Mucosa of rectum (tissue), 2 donors: ENCODE measurements around the gene JUNB.
"Not testable (repeated sequence)": the region's sequence is repeated elsewhere in the genome, so short reads cannot be mapped to it uniquely, and the experiment has no call there.

Experiments used
- H3K27ac ChIP-seq, 2 donors: one replicate each; pipeline ENCODE4 v1.7.0; 2013; ENCODE audit warnings: inconsistent platforms in 2 of 2, low read depth in 2 of 2, low read length in 2 of 2
- H3K27me3 ChIP-seq, 2 donors: one replicate each; pipeline ENCODE4 v1.7.0; 2013; ENCODE audit warnings: low read length in 2 of 2; ENCODE audit not compliant: control insufficient read depth in 2 of 2, insufficient read depth in 2 of 2
- H3K36me3 ChIP-seq, 2 donors: one replicate each; pipeline ENCODE4 v1.7.0; 2013; ENCODE audit warnings: low read length in 2 of 2; ENCODE audit not compliant: control insufficient read depth in 2 of 2, insufficient read depth in 2 of 2
- H3K4me1 ChIP-seq, 2 donors: one replicate each; pipeline ENCODE4 v1.7.0; 2013; ENCODE audit warnings: low read length in 2 of 2, mild to moderate bottlenecking in 1 of 2; ENCODE audit not compliant: control insufficient read depth in 2 of 2, insufficient read depth in 2 of 2
- H3K4me3 ChIP-seq, 2 donors: one replicate each; pipeline ENCODE4 v1.7.0; 2013; ENCODE audit warnings: low read length in 2 of 2
- H3K9ac ChIP-seq, 2 donors: one replicate each; pipeline ENCODE4 v1.7.0; 2013; ENCODE audit warnings: low read length in 2 of 2, low read depth in 1 of 2, mild to moderate bottlenecking in 1 of 2
- H3K9me3 ChIP-seq, 2 donors: one replicate each; pipeline ENCODE4 v1.7.0; 2013; ENCODE audit warnings: low read length in 2 of 2; ENCODE audit not compliant: control insufficient read depth in 2 of 2
- donor health status: healthy.
- donor health status: Normal muscosa, but diverticular disease.

JUNB gene

DNA sequence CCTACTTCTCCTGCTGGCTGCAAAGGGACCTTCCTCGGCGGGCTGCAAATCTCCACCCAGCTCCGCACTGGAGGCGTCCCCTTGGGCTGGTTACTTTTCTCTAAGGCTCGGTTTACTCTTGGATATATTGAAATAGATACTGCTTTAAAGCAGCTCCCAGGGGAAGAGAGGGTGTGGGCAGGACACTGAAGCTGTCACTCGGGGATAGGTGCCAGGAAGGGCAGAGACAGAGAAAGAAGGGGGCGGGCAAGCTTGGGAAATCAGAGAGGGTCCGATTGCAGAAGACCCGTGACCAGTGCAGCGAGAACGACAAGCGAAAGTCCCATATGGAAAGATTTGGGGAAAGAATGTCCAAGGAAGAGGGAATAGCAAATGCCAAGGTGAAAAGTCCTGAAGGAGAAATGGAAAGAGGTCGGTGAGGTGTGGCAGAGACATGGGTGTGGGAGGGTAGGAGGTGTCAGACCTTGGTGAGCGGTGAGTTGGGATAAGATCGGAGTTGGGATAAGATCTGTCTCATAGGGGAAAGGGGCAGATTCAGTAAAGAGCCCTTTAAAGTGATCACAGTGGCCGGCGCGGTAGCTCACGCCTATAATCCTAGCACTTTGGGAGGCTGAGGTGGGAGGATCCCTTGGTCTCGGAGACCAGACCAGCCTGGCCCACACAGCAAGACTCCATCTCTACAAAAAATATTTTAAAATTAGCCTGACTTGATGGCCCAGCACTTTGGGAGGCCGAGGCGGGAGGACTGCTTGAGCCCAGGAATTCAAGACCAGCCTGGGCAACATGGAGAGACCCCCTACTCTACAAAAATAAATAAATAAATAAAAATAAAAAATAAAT lies 11.2 kb downstream of the JUNB start:
- H3K9me3 ChIP-seq = no peaks in the 10 kb centered on the region
- H3K4me3 ChIP-seq = peak overlapping the region; percentile 83 to 95
- H3K4me1 ChIP-seq = peaks cover 22 to 27% of the 10 kb centered on the region in 2 donors
- H3K27me3 ChIP-seq = no peaks in the 10 kb centered on the region
- H3K27ac ChIP-seq = peak overlapping the region; percentile 51 to 52
- H3K9ac ChIP-seq = peak overlapping the region; percentile 60 to 83
- peaks cover 0 to 12% of the 10 kb centered on the region in 2 donors for H3K36me3 ChIP-seq

DNA sequence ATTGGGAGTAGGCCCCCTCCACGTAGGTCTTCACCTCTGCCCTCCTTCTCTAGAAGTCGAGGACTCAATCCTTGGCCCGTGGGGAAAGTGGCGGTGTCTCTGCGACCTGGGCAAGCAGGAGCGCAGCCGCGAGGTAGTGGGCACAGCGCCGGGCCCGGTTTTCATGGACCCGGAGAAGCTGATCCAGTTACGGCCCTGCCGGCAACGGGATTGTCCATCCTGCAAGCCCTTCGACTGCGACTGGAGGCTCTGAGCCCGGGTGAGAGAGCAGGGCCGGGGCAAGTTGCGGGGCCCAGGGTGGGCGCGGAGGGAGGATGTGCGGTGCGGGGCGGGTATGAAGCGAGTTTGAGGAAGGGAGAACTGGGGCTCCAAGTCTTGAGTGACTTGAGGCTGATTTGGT lies 12.8 kb downstream of the JUNB start:
- Histone ChIP-seq H3K4me3 (no peak overlapping the region), H3K36me3 (peaks cover 0 to 12% of the 10 kb centered on the region in 2 donors)

DNA sequence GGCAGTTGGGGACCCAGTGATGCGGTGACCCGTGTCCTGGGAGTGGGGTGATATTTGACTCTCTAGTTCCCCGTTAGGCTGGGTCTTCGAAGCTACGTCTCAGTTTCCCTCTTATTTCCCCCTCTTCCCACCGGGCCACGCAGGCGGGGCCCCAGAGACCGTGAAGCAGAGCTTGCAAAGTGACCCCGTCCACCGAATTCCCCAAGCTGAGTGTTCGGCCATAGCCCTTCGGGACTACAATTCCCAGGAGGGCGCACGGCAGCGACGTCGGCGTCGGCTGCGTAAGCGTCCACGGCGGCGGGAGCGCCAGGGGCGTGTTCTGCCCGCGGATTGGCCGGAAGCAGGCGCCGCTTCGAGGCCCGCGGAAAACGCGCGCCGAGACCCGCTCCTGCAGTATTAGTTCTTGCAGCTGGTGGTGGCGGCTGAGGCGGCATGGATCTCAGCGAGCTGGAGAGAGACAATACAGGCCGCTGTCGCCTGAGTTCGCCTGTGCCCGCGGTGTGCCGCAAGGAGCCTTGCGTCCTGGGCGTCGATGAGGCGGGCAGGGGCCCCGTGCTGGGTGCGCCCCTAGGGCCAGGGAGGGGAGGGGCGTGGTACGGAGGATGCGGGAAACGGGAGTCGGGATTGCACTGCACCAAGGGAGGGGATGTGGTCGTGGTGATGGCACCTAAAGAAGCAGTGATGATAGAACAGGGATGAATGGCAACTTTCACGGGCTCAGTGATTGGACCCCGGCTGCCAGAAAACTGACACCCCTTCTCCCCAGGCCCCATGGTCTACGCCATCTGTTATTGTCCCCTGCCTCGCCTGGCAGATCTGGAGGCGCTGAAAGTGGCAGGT lies 15.2 kb downstream of the JUNB start, which contains the start of gene RNASEH2A:
Gene RNASEH2A, plus strand, starts transcription at position 343 of the 840 bp plus-strand sequence. Its CDS starts 90 bp downstream, at position 433.
- Histone ChIP-seq H3K27ac (peak within 1 kb of the TSS; percentile 38 to 58), H3K36me3 (no peaks in the 10 kb centered on the region), H3K4me1 (peaks cover 19% of the 10 kb centered on the region in 2 donors), H3K9me3 (no peaks in the 10 kb centered on the region), H3K9ac (peak within 1 kb of the TSS; percentile 55 to 69), H3K27me3 (no peaks in the 10 kb centered on the region), H3K4me3 (peak within 1 kb of the TSS; percentile 75)

More for the DNA sequence above, 12.8 kb downstream of the JUNB start:
- no peaks in the 10 kb centered on the region for H3K9me3 ChIP-seq
- no peak overlapping the region for H3K9ac ChIP-seq
- peaks cover 22 to 27% of the 10 kb centered on the region in 2 donors for H3K4me1 ChIP-seq
- H3K27me3 ChIP-seq = no peaks in the 10 kb centered on the region
- H3K27ac ChIP-seq = no peak overlapping the region

DNA sequence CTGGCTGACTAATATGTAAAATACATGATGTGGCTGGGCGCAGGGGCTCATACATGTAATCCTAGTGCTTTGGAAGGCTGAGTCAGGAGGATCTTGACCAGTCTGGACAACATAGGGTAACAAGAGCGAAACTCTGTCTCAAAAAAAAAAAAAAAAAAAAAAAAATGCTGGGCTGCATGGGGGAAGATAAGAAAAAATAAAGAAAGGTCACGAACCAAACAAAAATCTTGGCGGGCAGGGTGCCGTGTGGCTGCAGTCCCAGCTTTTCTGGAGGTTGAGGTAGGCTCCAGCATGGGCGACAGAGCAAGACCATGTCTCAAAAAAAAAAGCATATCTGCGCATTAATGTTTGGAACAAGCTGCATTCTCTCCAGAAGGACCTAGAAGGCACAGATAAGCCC lies 23.8 kb downstream of the JUNB start:
- Histone ChIP-seq H3K4me3 (no peak overlapping the region), H3K9ac (no peak overlapping the region), H3K27ac (no peak overlapping the region), H3K27me3 (no peaks in the 10 kb centered on the region), H3K36me3 (no peaks in the 10 kb centered on the region), H3K9me3 (no peaks in the 10 kb centered on the region), H3K4me1 (no peaks in the 10 kb centered on the region)

DNA sequence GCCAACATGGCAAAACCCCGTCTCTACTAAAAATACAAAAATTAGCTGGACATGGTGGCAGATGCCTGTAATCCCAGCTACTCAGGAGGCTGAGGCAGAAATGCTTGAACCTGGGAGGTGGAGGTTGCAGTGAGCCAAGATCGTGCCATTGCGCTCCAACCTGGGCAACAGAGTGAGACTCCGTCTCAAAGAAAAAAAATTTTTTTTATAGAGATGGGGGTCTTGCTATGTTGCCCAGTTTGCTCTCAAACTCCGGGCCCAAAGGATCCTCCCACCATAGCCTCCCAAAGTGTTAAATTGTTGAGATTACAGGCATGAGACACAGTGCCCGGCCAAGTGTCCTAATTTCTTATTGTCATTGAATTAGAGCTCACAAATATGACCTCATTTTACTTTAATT lies 25.9 kb downstream of the JUNB start:
- not testable (repeated sequence) for H3K27ac ChIP-seq, H3K27me3 ChIP-seq, H3K4me3 ChIP-seq, H3K36me3 ChIP-seq, H3K9ac ChIP-seq, H3K9me3 ChIP-seq, H3K4me1 ChIP-seq

DNA sequence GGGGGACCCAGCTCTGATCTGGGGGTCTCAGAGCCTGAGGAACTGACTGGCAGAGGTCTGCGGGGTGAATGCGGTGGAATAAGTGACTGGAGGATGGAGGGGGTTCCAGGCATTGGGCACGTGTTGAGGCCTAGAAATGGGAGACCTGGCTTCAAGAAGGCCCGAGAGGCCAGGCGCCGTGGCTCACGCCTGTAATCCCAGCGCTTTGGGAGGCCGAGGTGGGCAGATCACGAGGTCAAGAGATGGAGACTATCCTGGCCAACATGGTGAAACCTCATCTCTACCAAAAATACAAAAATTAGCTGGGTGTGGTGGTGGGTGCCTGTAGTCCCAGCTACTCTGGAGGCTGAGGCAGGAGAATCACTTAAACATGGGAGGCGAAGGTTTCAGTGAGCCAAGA lies 26.5 kb downstream of the JUNB start:
- H3K9me3 ChIP-seq, H3K4me1 ChIP-seq, H3K27me3 ChIP-seq, H3K27ac ChIP-seq, H3K36me3 ChIP-seq, H3K9ac ChIP-seq, H3K4me3 ChIP-seq: not testable (repeated sequence)

DNA sequence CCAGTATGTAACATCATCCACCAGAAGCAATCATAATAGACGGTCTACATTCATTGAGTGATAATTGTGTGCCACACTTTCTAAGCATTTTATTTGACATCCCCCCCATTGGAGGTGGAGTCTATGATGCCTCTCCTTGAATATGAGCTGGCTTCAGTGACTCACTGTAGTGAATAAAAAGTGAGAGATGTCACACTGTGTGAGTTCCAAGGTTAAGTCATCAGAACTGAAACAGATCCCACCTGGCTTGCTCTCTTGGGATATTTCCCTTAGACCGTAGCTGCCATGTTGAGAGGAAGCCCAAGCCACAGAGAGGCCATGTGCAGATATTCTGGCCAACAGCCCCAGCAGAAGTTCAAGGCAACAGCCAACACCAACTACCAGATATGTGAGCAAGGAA lies 30.5 kb downstream of the JUNB start:
- Histone ChIP-seq H3K9ac (no peak overlapping the region), H3K4me3 (no peak overlapping the region), H3K4me1 (peaks cover 0 to 2% of the 10 kb centered on the region in 2 donors), H3K27me3 (peaks cover 5 to 8% of the 10 kb centered on the region in 2 donors), H3K27ac (no peak overlapping the region), H3K36me3 (no peaks in the 10 kb centered on the region), H3K9me3 (no peaks in the 10 kb centered on the region)

DNA sequence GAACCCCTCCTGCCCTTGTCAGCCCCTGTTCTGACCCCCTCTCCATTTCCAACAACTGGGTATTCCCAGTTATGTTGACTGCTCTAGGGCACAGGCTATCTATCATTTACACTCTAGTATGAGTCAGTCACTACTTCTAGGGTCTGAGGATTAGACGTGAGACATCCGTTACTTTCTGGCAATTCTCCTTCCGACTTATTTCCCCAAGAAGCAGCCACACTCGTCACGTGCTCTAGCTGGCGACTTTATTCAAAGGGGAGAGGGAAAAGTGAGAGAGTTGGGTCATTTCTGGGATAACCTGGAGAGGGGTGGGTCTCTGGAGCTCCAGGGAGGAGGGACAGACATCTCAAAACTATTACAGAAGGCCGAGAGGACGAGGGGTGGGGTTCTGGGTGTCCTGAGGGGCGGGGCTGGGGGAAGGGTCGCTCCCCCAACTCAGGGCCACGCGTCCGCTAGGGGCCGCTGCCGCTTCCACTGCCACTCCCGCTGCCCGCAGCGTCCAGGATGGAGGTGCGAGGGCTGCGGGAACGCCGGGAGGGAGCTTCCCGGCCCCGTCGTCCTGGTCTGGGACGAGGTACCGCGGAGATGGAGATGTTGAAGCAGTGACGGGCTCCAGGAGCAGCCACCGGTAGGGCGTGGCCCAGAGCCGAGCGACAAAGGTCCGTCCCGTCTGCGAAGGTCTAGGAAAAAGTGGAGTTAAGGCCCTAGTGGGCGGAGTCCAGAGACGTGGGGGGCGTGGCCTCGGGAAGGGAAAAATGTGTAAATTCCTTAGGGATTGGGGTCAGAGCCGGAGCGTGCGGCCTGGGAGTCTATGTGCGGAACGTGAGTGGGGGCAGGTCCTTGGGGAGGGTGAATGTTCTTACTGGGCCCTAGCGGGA lies 34.2 kb downstream of the JUNB start:
- Histone ChIP-seq H3K4me1 (peaks cover 0 to 2% of the 10 kb centered on the region in 2 donors), H3K36me3 (no peaks in the 10 kb centered on the region), H3K4me3 (no peak overlapping the region), H3K27ac (no peak overlapping the region), H3K27me3 (peaks cover 14 to 17% of the 10 kb centered on the region in 2 donors), H3K9ac (no peak overlapping the region), H3K9me3 (no peaks in the 10 kb centered on the region)

DNA sequence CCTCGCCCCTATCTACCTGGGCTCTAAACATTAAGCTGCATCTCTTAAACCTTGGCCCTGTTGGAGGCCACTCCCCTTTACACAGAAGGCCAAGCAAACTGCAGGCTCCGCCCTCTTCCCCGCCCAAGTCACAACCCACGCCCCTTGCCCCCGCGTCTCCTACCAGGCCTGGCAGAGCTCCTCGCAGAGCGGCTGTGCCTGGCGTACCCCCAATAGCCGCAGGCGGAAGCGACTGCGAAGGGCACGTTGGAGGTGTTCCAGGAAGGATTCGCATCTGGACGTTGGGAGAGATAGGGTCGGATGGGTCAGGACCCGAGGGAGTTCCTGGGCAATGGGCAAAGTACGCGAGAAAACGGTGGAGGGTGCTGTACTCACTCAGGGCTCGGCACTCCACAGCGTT lies 37.2 kb downstream of the JUNB start:
- H3K27me3 ChIP-seq = peaks cover 28 to 37% of the 10 kb centered on the region in 2 donors
- no peak overlapping the region for H3K9ac ChIP-seq
- no peak overlapping the region for H3K27ac ChIP-seq

More for the DNA sequence above, 37.2 kb downstream of the JUNB start:
- H3K36me3 ChIP-seq = no peaks in the 10 kb centered on the region
- H3K4me3 ChIP-seq = no peak overlapping the region
- peaks cover 0 to 7% of the 10 kb centered on the region in 2 donors for H3K4me1 ChIP-seq
- H3K9me3 ChIP-seq = no peaks in the 10 kb centered on the region
